Spleen (tissue), 7 donors: ENCODE data around the gene CSMD2.

Source experiments
- CTCF ChIP-seq, 11 experiments: fragments of 200-600 bp in 7 of 11; fragments of 450-650 bp in 4 of 11; sonication (generic) in 4 of 11; IDR thresholded peaks in 8 of 11; conservative IDR thresholded peaks in 3 of 11; 1 replicate in 7 of 11; 2 replicates in 4 of 11; pipeline versions ENCODE4 v1.4.0 to v1.8.0; 2016 to 2021; ENCODE audit warnings: antibody characterized with exemption in 11 of 11, inconsistent platforms in 4 of 11, mild to moderate bottlenecking in 1 of 11
- POLR2A ChIP-seq, 3 donors: fragments of 450-650 bp; IDR thresholded peaks; one replicate each; pipeline ENCODE4 v1.5.1; 2017; ENCODE audit warnings: antibody characterized with exemption in 3 of 3, mild to moderate bottlenecking in 1 of 3
- POLR2AphosphoS5 ChIP-seq, 3 donors: sonication (generic); formaldehyde crosslinking; IDR thresholded peaks; one replicate each; pipeline ENCODE4 v1.5.1; 2017; ENCODE audit warnings: antibody characterized with exemption in 3 of 3
- donor health status: DM: no; HTN: no; CAD: no; lungs with moderate emphysema.
- donor health status: DM: no; HTN: no; CAD: no.
- donor health status: DM: no; HTN: no; CAD: no.

GRCh38 chr1:33916786-33917185, 248.2 kb downstream of the CSMD2 start:
- TF ChIP-seq POLR2AphosphoS5 (IDR thresholded peaks at IDR 0.05) (no peak), CTCF (IDR thresholded peaks at IDR 0.05 in 8 of 11, conservative IDR thresholded peaks at IDR 0.05 in 3 of 11) (no peak), POLR2A (IDR thresholded peaks at IDR 0.05) (no peak)
